Amniotic stem cell (primary cell): ENCODE measurements around the gene TNIK.

Source experiments
- DNase-seq: peaks from one replicate; lab custom pipeline; 2025; lab: John Stamatoyannopoulos, UW

Gene TNIK

GRCh38 chr3:171459942-171460724 is at the start of gene TNIK:
TSS of gene TNIK (minus strand) at chr3:171460405. CDS start at chr3:171460063, 342 bp downstream.
- DNase-seq, result peak; percentile 52

GRCh38 chr3:171508676-171509075 is 48.5 kb upstream of the TNIK start:
- DNase-seq, result no peak

GRCh38 chr3:171508206-171508605 is 48.0 kb upstream of the TNIK start:
- DNase-seq, result no peak

GRCh38 chr3:171506743-171507319 is 46.6 kb upstream of the TNIK start:
- DNase-seq, result no peak

- no peak for DNase-seq
Observed at GRCh38 chr3:171505822-171506333, 45.7 kb upstream of the TNIK start.

GRCh38 chr3:171504376-171504775 is 44.2 kb upstream of the TNIK start:
- DNase-seq, result no peak

- no peak for DNase-seq
Observed at GRCh38 chr3:171503817-171504216, 43.6 kb upstream of the TNIK start.

- DNase-seq, result no peak
Observed at GRCh38 chr3:171498921-171499320, 38.7 kb upstream of the TNIK start.

- DNase-seq, result no peak
Observed at GRCh38 chr3:171497468-171497867, 37.3 kb upstream of the TNIK start.

- no peak for DNase-seq
Observed at GRCh38 chr3:171495413-171495812, 35.2 kb upstream of the TNIK start.

GRCh38 chr3:171494457-171495109 is 34.4 kb upstream of the TNIK start:
- DNase-seq, result no peak

- DNase-seq, result no peak
Observed at GRCh38 chr3:171491361-171491760, 31.2 kb upstream of the TNIK start.

GRCh38 chr3:171490901-171491300 is 30.7 kb upstream of the TNIK start:
- no peak for DNase-seq

- no peak for DNase-seq
Observed at GRCh38 chr3:171489348-171489747, 29.1 kb upstream of the TNIK start.

GRCh38 chr3:171488479-171488878 is 28.3 kb upstream of the TNIK start:
- no peak for DNase-seq

- no peak for DNase-seq
Observed at GRCh38 chr3:171487382-171487781, 27.2 kb upstream of the TNIK start.

GRCh38 chr3:171485338-171485737 is 25.1 kb upstream of the TNIK start:
- DNase-seq, result no peak

- DNase-seq, result no peak
Observed at GRCh38 chr3:171481011-171481410, 20.8 kb upstream of the TNIK start.

- no peak for DNase-seq
Observed at GRCh38 chr3:171480526-171480925, 20.3 kb upstream of the TNIK start.

GRCh38 chr3:171476532-171477102 is 16.4 kb upstream of the TNIK start:
- DNase-seq, result no peak

- DNase-seq, result no peak
Observed at GRCh38 chr3:171472552-171472951, 12.3 kb upstream of the TNIK start.

- no peak for DNase-seq
Observed at GRCh38 chr3:171470714-171471227, 10.6 kb upstream of the TNIK start.
